HepG2 (cell line): ENCODE measurements around the gene SCUBE1. TPM values are rescaled to one million over a fixed set of nuclear protein-coding genes. Genes with fewer than 3 reads are reported as not detected.

Experiments used
- ATAC-seq: fragments of 200-7000 bp; cut with Tn5 transposase; 3 replicates; pipeline ENCODE4 v1.9.1; 2020; ENCODE audit warnings: mild to moderate bottlenecking, moderate library complexity
- BruUV-seq: library from RNA; stranded (reverse); fragments of 400-500 nt; replicated peaks from 2 replicates; lab custom pipeline; 2021; lab: Mats Ljungman, UMichigan
- CTCF ChIA-PET: fragments of 300-600 bp; formaldehyde crosslinking; extraction: SDS; loops from one replicate; lab custom pipeline; 2021; ENCODE audit warnings: low total read pairs, inconsistent platforms, low intra/inter-chr PET ratio; lab: Yijun Ruan, JAX
- POLR2A ChIA-PET: fragments of 350-600 bp; sonication (Branson Sonifier 250); formaldehyde crosslinking; loops from one replicate; lab custom pipeline; 2020; ENCODE audit warnings: antibody characterized with exemption, inconsistent platforms; lab: Yijun Ruan, JAX
- DNase-seq: peaks from one replicate; pipeline ENCODE4 v3.0.0-alpha.2; 2015; ENCODE audit warnings: low spot score
- FAIRE-seq: peaks from 3 replicates; lab custom pipeline; 2011; peaks lifted over from hg19 to GRCh38; lab: Jason Lieb, UNC
- H2AFZ ChIP-seq: one replicate; pipeline ENCODE4 v1.6.1; 2011; ENCODE audit warnings: low read length, inconsistent platforms
- H3K27ac ChIP-seq: fragments of 300-600 bp; 3 replicates; pipeline ENCODE4 v1.8.0; 2011; ENCODE audit warnings: mixed run types, mild to moderate bottlenecking, mixed read lengths, low read length, inconsistent platforms; ENCODE audit not compliant: insufficient read depth; ENCODE audit errors: extremely low read length
- H3K27me3 ChIP-seq, 2 experiments: fragments of 200-600 bp in 1 of 2; 2 replicates in 1 of 2; 3 replicates in 1 of 2; pipeline versions ENCODE4 v1.6.0 to v1.8.0; 2011; ENCODE audit warnings: low read length in 2 of 2, mild to moderate bottlenecking in 2 of 2, moderate library complexity in 2 of 2, inconsistent platforms in 1 of 2; ENCODE audit not compliant: insufficient read depth in 2 of 2, control insufficient read depth in 1 of 2
- H3K36me3 ChIP-seq, 2 experiments: fragments of 200-600 bp in 1 of 2; replicated peaks in 1 of 2; 2 replicates in 1 of 2; 3 replicates in 1 of 2; pipeline versions ENCODE4 v1.5.1 to v1.8.0; 2011; ENCODE audit warnings: low read length in 2 of 2, inconsistent platforms in 1 of 2; ENCODE audit not compliant: insufficient read depth in 2 of 2, control insufficient read depth in 1 of 2
- H3K4me1 ChIP-seq: 2 replicates; pipeline ENCODE4 v1.5.1; 2012; ENCODE audit warnings: low read length, inconsistent platforms; ENCODE audit not compliant: insufficient read depth
- H3K4me2 ChIP-seq: 2 replicates; pipeline ENCODE4 v1.6.0; 2011; ENCODE audit warnings: low read depth, low read length, inconsistent platforms
- H3K4me3 ChIP-seq, 3 experiments: fragments of 200-600 bp in 1 of 3; sonication (generic), shearing (Covaris generic) in 1 of 3; replicated peaks in 1 of 3; 2 replicates each; pipeline ENCODE4 v1.5.1; 2011 to 2016; ENCODE audit warnings: low read length in 3 of 3, inconsistent platforms in 2 of 3, low read depth in 2 of 3, mild to moderate bottlenecking in 2 of 3, control low read depth in 1 of 3, mixed read lengths in 1 of 3; ENCODE audit not compliant: insufficient read depth in 1 of 3
- H3K79me2 ChIP-seq: one replicate; pipeline ENCODE4 v1.6.1; 2011; ENCODE audit warnings: low read length, inconsistent platforms; ENCODE audit not compliant: insufficient read depth
- H3K9ac ChIP-seq: 2 replicates; pipeline ENCODE4 v1.6.0; 2011; ENCODE audit warnings: mild to moderate bottlenecking, low read depth, low read length, inconsistent platforms; ENCODE audit not compliant: insufficient read depth
- H3K9me3 ChIP-seq: 2 replicates; pipeline ENCODE4 v1.5.1; 2012; ENCODE audit warnings: mild to moderate bottlenecking, low read length
- H4K20me1 ChIP-seq: 2 replicates; pipeline ENCODE4 v1.6.0; 2011; ENCODE audit warnings: inconsistent platforms, mild to moderate bottlenecking, low read length, moderate library complexity; ENCODE audit not compliant: insufficient read depth
- DNMT1 ChIP-seq: sonication (generic); formaldehyde crosslinking; IDR thresholded peaks from 2 replicates; pipeline ENCODE4 v1.5.1; 2020; ENCODE audit warnings: mild to moderate bottlenecking, missing genetic modification reagents
- NR2C2 ChIP-seq: sonication (generic); formaldehyde crosslinking; IDR thresholded peaks from 2 replicates; pipeline ENCODE4 v1.4.0; 2020; ENCODE audit warnings: missing genetic modification reagents, mild to moderate bottlenecking, moderate library complexity, borderline replicate concordance
- ONECUT2 ChIP-seq: sonication (generic); formaldehyde crosslinking; IDR thresholded peaks from 2 replicates; pipeline ENCODE4 v1.4.0; 2020; ENCODE audit warnings: missing genetic modification reagents
- SUZ12 ChIP-seq: fragments of 150-350 bp; IDR thresholded peaks from 2 replicates; pipeline ENCODE4 v1.6.1; 2014; ENCODE audit warnings: low read depth, low read length
- ZNF687 ChIP-seq: sonication (generic); formaldehyde crosslinking; IDR thresholded peaks from 2 replicates; pipeline ENCODE4 v1.5.1; 2020; ENCODE audit warnings: mild to moderate bottlenecking, missing genetic modification reagents, moderate library complexity
- WGBS: methylation state at CpG from one replicate; pipeline ENCODE4 v1.1.6; 2017; ENCODE audit warnings: low lambda C conversion rate; 5-methylcytosine and 5-hydroxymethylcytosine counted together
- in situ Hi-C: cut with HindIII; loops from 2 replicates; pipeline ENCODE4 v1.10.0; 2017; ENCODE audit warnings: low pct_unique_long_range_greater_than_20kb; ENCODE audit not compliant: extremely low pct_ligation_motif_present
- intact Hi-C: fragments of 100-400 bp; cut with micrococcal nuclease; formaldehyde crosslinking; loops from one replicate; pipeline ENCODE4 v1.10.0; 2022; ENCODE audit not compliant: unreplicated experiment
- polyA plus RNA-seq, 8 experiments: library from polyadenylated mRNA; depleted of rRNA in 3 of 8; stranded (reverse) in 7 of 8; unstranded in 1 of 8; fragments of >200 nt; fragmentation: Illumina TruSeq in 4 of 8; extraction: Trizol in 4 of 8; gene quantifications; 2 replicates each; pipeline versions ENCODE4 v1.2.1 to v1.2.3, GENCODE V29; 2011 to 2016; ENCODE audit warnings: low read depth in 4 of 8, missing spikeins in 1 of 8, mixed read lengths in 1 of 8; ENCODE audit not compliant: insufficient read depth in 1 of 8
- total RNA-seq, 5 experiments: library from RNA; depleted of rRNA; stranded (reverse); fragments of >200 nt; fragmentation: Illumina TruSeq; extraction: Trizol; gene quantifications; 2 replicates each; pipeline ENCODE4 v1.2.3, GENCODE V29; 2016; ENCODE audit warnings: low read depth in 1 of 5
- TF ChIP-seq, protein P1 (sequence below): sonication (generic); formaldehyde crosslinking; IDR thresholded peaks from 2 replicates; pipeline ENCODE4 v1.4.0; 2020; ENCODE audit warnings: missing genetic modification reagents

SCUBE1 gene
- total and polyA plus RNA-seq, 2 of the 13 experiments (the other 11 are each of a cell fraction or from before 2014, with no cell fraction given), result under 0.01 to 0.05 TPM

GRCh38 chr22:43157874-43158546 is 185.2 kb downstream of the SCUBE1 start:
- Histone ChIP-seq H3K4me1 (peaks cover 19% of the 10 kb centered on the region), H3K4me2 (peak overlapping the region; percentile 3), H3K9ac (no peak overlapping the region), H3K79me2 (no peaks in the 10 kb centered on the region), H3K27me3 (peaks cover 7 to 11% of the 10 kb centered on the region in 2 experiments; a peak in 4 of 5 replicates), H4K20me1 (no peaks in the 10 kb centered on the region), H3K4me3 (no peak overlapping the region; a peak in 1 of 6 replicates), H3K27ac (no peak overlapping the region), H3K36me3 (no peaks in the 10 kb centered on the region), H3K9me3 (no peaks in the 10 kb centered on the region), H2AFZ (no peak overlapping the region)
- FAIRE-seq (no peak), ATAC-seq (no peak), DNase-seq (no peak)
- ChIA-PET CTCF (no interaction called here), POLR2A (interaction anchor here (1.6 kb wide), 1 partner anchor 22 kb away, joined by 3 read pairs; no protein-coding TSS in a partner anchor)
- in situ Hi-C loops, result no loop called here
- no TSS peak for BruUV-seq
- 14% methylated on average over 9 of the region's 9 CpGs for WGBS
- peak; percentile 15; the same call in 1 of the 2 replicates for TF ChIP-seq ZNF687 (CRISPR knock-in tag)
- no peak for TF ChIP-seq DNMT1 (CRISPR knock-in tag)
- no peak for TF ChIP-seq ONECUT2 (CRISPR knock-in tag)
- TF ChIP-seq SUZ12, result no peak
- TF ChIP-seq, protein P1, sequence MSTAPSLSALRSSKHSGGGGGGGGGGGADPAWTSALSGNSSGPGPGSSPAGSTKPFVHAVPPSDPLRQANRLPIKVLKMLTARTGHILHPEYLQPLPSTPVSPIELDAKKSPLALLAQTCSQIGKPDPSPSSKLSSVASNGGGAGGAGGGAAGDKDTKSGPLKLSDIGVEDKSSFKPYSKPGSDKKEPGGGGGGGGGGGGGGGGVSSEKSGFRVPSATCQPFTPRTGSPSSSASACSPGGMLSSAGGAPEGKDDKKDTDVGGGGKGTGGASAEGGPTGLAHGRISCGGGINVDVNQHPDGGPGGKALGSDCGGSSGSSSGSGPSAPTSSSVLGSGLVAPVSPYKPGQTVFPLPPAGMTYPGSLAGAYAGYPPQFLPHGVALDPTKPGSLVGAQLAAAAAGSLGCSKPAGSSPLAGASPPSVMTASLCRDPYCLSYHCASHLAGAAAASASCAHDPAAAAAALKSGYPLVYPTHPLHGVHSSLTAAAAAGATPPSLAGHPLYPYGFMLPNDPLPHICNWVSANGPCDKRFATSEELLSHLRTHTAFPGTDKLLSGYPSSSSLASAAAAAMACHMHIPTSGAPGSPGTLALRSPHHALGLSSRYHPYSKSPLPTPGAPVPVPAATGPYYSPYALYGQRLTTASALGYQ (CRISPR knock-in tag), result no peak
- TF ChIP-seq NR2C2 (CRISPR knock-in tag), result 0 out of 2 replicates have a peak, but pooled peaks have one; percentile 37
- intact Hi-C loops, result no loop called here
